ENCODE data around the gene LILRA1. TPM values are rescaled to one million over a fixed set of nuclear protein-coding genes. Genes with fewer than 3 reads are reported as not detected.

LILRA1 gene
- total RNA-seq, 1 donor from 2014 or later, result not detected

DNA sequence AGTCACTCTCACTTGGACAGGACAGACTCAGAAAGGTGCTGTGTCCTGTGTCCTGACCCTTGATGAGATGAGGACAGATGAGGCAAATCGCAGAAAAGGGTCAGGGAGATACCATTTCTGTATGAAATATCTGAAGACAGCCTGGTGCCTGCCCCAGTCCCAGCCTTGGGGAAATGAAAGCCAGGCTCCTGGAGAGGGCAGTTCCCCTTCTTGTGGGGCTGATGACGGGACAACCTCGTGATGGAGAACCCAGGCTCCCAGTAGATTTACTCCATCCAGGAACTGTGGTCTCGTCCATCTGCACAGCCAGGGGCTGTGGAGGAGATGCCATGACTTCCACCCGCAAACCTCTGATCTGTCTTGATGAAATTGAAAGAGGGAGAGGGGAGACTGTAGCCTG lies 50.6 kb downstream of the LILRA1 start:
- no peak for DNase-seq (ENCODE audit: low spot score in 2 of 2, unreplicated experiment in 2 of 2)
- Mint-ChIP-seq H3K9me3 (peaks cover 62% of the 10 kb centered on the region), H3K36me3 (peaks cover 2% of the 10 kb centered on the region), H3K4me3 (no peak overlapping the region), H3K27me3 (ENCODE audit: low read depth) (no peaks in the 10 kb centered on the region), H3K27ac (no peak overlapping the region), H3K4me1 (no peaks in the 10 kb centered on the region)
- TF ChIP-seq, protein P1, sequence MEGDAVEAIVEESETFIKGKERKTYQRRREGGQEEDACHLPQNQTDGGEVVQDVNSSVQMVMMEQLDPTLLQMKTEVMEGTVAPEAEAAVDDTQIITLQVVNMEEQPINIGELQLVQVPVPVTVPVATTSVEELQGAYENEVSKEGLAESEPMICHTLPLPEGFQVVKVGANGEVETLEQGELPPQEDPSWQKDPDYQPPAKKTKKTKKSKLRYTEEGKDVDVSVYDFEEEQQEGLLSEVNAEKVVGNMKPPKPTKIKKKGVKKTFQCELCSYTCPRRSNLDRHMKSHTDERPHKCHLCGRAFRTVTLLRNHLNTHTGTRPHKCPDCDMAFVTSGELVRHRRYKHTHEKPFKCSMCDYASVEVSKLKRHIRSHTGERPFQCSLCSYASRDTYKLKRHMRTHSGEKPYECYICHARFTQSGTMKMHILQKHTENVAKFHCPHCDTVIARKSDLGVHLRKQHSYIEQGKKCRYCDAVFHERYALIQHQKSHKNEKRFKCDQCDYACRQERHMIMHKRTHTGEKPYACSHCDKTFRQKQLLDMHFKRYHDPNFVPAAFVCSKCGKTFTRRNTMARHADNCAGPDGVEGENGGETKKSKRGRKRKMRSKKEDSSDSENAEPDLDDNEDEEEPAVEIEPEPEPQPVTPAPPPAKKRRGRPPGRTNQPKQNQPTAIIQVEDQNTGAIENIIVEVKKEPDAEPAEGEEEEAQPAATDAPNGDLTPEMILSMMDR (IDR thresholded peaks at IDR 0.05; ENCODE audit: unreplicated experiment), result no peak

DNA sequence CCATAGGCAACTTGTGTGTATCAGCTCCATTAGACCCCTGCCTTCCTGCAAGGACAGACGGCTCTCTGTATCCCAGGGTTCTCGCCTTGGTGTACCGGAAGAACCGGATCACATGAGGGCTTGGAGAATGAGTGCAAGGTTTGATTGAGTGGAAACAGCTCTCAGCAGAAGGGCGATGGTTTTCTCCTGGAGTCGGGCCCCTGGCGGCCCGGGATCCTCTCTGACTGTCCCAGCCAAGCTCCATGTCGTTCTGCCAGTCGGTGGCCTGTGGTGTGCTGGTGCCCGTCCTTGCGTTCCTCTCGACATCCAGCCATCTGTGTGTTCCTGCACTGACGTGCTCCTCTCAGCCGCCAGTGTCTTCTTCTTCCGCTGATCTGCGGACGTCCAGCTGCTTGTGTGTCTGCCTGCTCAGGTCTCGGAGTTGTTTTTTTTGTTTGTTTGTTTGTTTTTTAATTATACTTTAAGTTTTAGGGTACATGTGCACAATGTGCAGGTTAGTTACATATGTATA lies 53.0 kb downstream of the LILRA1 start:
- H3K4me1 Mint-ChIP-seq, result no peaks in the 10 kb centered on the region
- H3K9me3 Mint-ChIP-seq, result peaks cover 56% of the 10 kb centered on the region
- TF ChIP-seq, protein P1 (IDR thresholded peaks at IDR 0.05; ENCODE audit: unreplicated experiment), result no peak

DNA sequence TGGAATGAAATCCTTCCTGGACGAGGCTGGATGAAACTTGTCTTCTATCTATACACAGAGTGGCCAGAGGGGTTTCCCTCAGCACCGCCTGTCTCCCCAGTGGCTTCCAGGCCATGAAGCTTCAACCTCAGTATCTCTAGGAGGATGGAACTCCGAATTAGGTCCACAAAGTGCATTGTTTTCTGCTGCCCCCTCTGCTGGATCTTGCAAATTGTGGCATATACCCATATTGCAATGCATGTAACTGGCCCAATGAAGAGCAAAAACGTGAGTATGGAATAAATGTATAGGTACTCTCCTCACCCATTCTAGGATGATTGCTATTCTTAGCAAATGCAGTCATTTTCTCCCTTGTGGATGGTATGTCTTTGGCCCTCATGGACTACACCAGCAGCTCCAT lies 54.7 kb downstream of the LILRA1 start:
- no peaks in the 10 kb centered on the region for H3K27me3 Mint-ChIP-seq (ENCODE audit: low read depth)
- no peak for DNase-seq (ENCODE audit: low spot score in 2 of 2, unreplicated experiment in 2 of 2)
- no peaks in the 10 kb centered on the region for H3K4me1 Mint-ChIP-seq
- H3K27ac Mint-ChIP-seq, result no peak overlapping the region
- no peaks in the 10 kb centered on the region for H3K36me3 Mint-ChIP-seq
- no peak overlapping the region for H3K4me3 Mint-ChIP-seq
- TF ChIP-seq, protein P1 (IDR thresholded peaks at IDR 0.05; ENCODE audit: unreplicated experiment), result no peak
- H3K9me3 Mint-ChIP-seq, result peaks cover 58% of the 10 kb centered on the region

More for the DNA sequence above, 53.0 kb downstream of the LILRA1 start:
- H3K27me3 Mint-ChIP-seq (ENCODE audit: low read depth), result no peaks in the 10 kb centered on the region
- no peak overlapping the region for H3K4me3 Mint-ChIP-seq
- no peak for DNase-seq (ENCODE audit: low spot score in 2 of 2, unreplicated experiment in 2 of 2)
- no peak overlapping the region for H3K27ac Mint-ChIP-seq
- peaks cover 2% of the 10 kb centered on the region for H3K36me3 Mint-ChIP-seq

DNA sequence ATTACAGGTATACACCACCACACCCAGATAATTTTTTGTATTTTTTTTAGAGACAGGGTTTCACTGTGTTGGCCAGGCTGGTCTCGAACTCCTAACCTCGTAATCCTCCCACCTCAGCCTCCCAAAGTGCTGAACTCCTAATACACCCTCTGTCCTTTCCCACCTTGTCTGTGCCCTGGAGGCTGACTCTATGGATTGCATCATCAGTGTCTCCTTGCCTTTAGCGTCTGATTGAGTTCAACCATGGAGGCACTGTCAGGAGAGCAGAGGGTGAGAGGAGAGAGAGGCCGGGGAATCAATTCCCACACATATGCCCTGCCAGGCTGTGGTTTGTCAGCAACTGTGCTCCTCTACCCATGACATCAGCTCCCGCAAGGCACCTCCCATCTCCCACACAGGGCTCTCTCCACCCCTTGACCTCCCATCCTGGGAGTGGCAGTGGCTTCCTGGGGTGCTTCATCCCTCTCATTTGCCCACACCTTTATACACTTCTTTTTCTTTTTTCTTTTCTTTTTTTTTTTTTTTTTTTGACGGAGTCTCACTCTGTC lies 56.8 kb downstream of the LILRA1 start:
- Mint-ChIP-seq H3K27ac (no peak overlapping the region), H3K4me1 (no peaks in the 10 kb centered on the region), H3K36me3 (no peaks in the 10 kb centered on the region), H3K4me3 (no peak overlapping the region), H3K9me3 (peaks cover 63% of the 10 kb centered on the region), H3K27me3 (ENCODE audit: low read depth) (no peaks in the 10 kb centered on the region)
- TF ChIP-seq, protein P1 (IDR thresholded peaks at IDR 0.05; ENCODE audit: unreplicated experiment), result no peak
- DNase-seq (ENCODE audit: low spot score in 2 of 2, unreplicated experiment in 2 of 2), result no peak

Small RNA genes lying within 50 kb of the gene (microRNA-seq; reads per million reads assigned to microRNA genes)
- gene MIR8061, result not detected

Other genes with a start within 250 kb of the LILRA1 start
- 0.53 to 0.92 TPM (median 0.75 TPM) in 3 replicates for gene LAIR1, start 228.7 kb upstream of the LILRA1 start, total RNA-seq
- 4.2 to 6.0 TPM (median 5.2 TPM) in 3 replicates for gene TTYH1, start 178.2 kb upstream of the LILRA1 start, total RNA-seq
- 296 to 312 TPM (median 307 TPM) in 3 replicates for gene LENG8, start 144.4 kb upstream of the LILRA1 start, total RNA-seq
- 5.5 to 6.8 TPM (median 5.8 TPM) in 3 replicates for gene LENG9, start 129.9 kb upstream of the LILRA1 start, total RNA-seq
- 114 to 126 TPM (median 115 TPM) in 3 replicates for gene CDC42EP5, start 120.3 kb upstream of the LILRA1 start, total RNA-seq
- gene LAIR2, start 90.8 kb upstream of the LILRA1 start, total RNA-seq, result not detected in 3 replicates
- gene LILRA2, start 19.8 kb upstream of the LILRA1 start, total RNA-seq, result not detected in 3 replicates
- gene LILRB1, start 36.9 kb downstream of the LILRA1 start, total RNA-seq, result not detected in 3 replicates
- not detected in 3 replicates for gene LILRB4, start 69.4 kb downstream of the LILRA1 start, total RNA-seq
- not detected in 3 replicates for gene KIR3DL3, start 130.8 kb downstream of the LILRA1 start, total RNA-seq
- gene KIR2DL3, start 144.9 kb downstream of the LILRA1 start, total RNA-seq, result not detected in 3 replicates
- gene KIR2DL1, start 176.2 kb downstream of the LILRA1 start, total RNA-seq, result not detected in 3 replicates
- not detected in 3 replicates for gene KIR2DL4, start 210.0 kb downstream of the LILRA1 start, total RNA-seq
- not detected in 3 replicates for gene KIR3DL1, start 222.8 kb downstream of the LILRA1 start, total RNA-seq
- gene KIR2DS4, start 239.0 kb downstream of the LILRA1 start, total RNA-seq, result not detected in 3 replicates